NCI-H2081 (cell line): ENCODE results near the gene TMEM63B.
"Not testable (repeated sequence)": the region's sequence is repeated elsewhere in the genome, so short reads cannot be mapped to it uniquely, and the experiment has no call there.

ENCODE experiments used
- DNase-seq, 2 experiments: peaks; one replicate each; lab custom pipeline; 2025; lab: John Stamatoyannopoulos, UW

TMEM63B gene

GRCh38 chr6:44193307-44193910 is 66.1 kb downstream of the TMEM63B start:
- DNase-seq = no peak

GRCh38 chr6:44194326-44194725 is 67.0 kb downstream of the TMEM63B start:
- DNase-seq = no peak

DNA sequence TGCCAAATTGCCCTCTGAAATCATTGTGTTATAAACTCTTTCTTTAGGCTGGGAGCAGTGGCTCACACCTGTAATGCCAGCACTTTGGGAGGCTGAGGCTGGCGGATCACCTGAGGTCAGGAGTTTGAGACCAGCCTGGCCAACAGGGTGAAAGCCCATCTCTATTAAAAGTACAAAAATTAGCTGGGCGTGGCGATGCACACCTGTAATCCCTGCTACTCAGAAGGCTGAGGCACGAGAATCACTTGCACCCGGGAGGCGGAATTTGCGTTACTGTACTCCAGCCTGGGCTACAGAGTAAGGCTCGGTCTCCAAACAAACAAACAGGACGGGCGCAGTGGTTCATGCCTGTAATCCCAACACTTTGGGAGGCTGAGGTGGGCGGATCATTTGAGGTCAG is 69.0 kb downstream of the TMEM63B start:
- DNase-seq = not testable (repeated sequence)

DNA sequence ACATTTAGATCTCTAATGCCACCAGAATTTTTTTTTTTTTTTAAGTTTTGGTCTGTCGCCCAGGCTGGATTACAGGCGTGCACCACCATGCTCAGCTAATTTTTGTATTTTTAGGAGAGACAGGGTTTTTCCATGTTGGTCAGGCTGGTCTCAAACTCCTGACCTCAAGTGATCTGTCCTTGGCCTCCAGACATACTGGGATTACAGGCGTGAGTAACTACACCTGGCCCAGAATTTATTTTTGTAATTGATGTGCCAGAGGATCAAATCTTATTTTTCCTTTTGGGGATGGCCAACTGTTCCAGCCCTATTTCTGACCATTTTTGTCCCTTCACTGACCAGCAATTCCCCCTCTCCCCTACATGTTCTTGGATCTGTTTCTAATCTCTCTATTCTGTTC is 71.3 kb downstream of the TMEM63B start:
- DNase-seq = no peak

- DNase-seq = no peak
These were observed 72.5 kb downstream of the TMEM63B start for GRCh38 chr6:44199883-44200282.

GRCh38 chr6:44201200-44201599 is 73.8 kb downstream of the TMEM63B start:
- DNase-seq = no peak

- DNase-seq = no peak
These were observed 74.4 kb downstream of the TMEM63B start for GRCh38 chr6:44201638-44202303.

DNA sequence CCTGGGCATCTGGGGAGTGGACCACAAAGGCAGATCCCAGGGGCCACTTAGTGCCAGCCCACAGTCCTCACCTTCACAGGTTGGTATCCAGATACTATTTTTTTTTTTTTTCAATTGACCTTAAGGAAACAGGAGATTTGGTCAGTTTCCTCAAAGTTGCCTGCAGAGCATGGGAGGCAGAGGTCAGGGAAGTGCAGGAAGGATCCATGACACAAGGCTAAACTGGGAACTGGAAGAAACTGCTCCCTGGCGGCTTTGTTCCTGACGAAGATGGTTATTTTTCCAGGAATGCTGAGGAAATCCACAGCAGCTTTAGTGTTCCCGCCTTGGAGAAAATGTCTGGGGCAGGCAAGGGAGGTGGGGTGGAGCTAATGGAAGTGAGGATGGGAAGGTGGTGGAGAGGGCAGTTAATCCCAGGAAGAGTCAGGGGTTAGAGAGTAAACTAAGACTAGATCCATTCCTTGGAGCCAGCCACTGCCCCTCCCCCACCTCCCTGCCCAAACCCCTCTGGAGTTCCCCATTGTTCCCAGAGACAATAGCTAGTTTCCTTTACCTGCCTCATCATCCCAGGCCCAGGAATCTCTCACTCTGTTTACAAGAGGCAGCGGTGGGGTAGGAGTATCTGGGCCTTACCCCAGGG is 75.1 kb downstream of the TMEM63B start:
- DNase-seq = no peak

DNA sequence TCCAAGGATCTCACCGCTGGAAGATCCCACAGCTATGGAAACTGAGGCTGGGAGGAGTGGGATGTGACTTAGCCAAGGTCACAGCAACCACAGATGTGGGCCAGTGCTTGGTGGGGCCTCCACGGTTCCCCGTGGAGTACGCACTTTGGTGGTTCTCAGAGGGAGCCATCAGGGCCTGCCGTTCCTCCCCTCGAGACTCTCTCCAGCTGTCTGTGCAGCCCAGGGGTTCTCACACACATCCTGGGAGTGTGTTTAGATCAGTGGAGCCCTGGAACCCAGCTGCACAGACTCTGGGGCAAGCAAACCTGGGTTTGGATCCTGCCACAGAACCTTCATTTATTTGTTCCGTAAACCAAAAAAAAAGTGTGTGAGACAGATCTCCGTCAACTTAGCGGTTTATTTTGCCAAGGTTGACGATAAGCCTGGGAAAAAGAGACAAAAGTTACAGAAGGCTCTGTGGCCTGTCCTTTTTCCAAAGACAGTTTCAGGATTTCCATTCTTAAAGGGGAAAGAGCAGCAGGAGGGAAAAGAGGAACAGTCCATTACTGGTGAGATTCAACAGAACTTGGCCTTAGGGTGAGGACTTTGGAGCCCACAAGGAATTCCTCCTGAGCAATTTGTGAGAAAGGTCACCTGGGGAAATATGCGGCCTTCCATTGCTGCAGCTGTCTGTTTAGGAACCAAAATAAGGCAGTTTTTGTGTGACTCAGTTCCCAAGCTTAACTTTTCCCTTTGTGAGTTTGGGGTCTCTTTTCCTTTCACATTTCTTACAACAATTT is 75.8 kb downstream of the TMEM63B start:
- no peak for DNase-seq

DNA sequence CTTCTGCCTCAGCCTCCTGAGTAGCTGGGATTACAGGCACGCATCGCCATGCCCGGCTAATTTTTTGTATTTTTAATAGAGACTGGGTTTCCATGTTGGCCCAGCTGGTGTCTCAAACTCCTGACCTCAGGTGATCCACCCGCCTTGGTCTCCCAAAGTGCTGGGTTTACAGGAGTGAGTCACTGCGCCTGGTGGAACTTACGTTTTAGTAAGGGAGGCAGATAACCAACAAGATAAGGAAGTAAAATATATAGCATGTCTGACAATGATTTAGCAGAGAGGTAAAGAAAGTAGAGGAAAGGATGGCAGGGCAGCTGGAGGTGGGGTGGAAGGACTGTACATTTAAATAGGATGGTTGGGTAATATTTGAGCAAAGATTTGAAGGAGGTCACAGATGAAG is 76.6 kb downstream of the TMEM63B start:
- DNase-seq = no peak
